Mammary epithelial cell (primary cell): ENCODE measurements around the gene TMSB4X.

Experiments used
- CTCF ChIP-seq, 2 donors: IDR thresholded peaks in 1 of 2; conservative IDR thresholded peaks in 1 of 2; 2 replicates each; pipeline ENCODE4 v1.5.1; 2011 to 2012; ENCODE audit warnings: inconsistent platforms in 2 of 2, low read length in 2 of 2, mild to moderate bottlenecking in 2 of 2, control low read depth in 1 of 2, low read depth in 1 of 2; ENCODE audit not compliant: insufficient read depth in 1 of 2; ENCODE audit errors: extremely low read depth in 1 of 2
- EZH2 ChIP-seq: IDR thresholded peaks from 2 replicates; pipeline ENCODE4 v1.6.1; 2012; ENCODE audit warnings: low read length, inconsistent platforms, borderline replicate concordance

GRCh38 chrX:12929701-12930100 lies 45.2 kb upstream of the TMSB4X start:
- TF ChIP-seq CTCF (conservative IDR thresholded peaks at IDR 0.05 in 1 of 2, IDR thresholded peaks at IDR 0.05 in 1 of 2; ENCODE audit: extremely low read depth in 1 of 2, insufficient read depth in 1 of 2, low read depth in 1 of 2, low read length in 2 of 2): no peak
- no peak for TF ChIP-seq EZH2
